Measurements from ENCODE around the gene ADGRD2. TPM values are rescaled to one million over a fixed set of nuclear protein-coding genes. Genes with fewer than 3 reads are reported as not detected.
A peak's percentile ranks its signal among the peaks of the same experiment; 100 is the strongest.

ADGRD2 gene
- total RNA-seq, 4 donors from 2014 or later = 0.35 TPM; not detected in 3

- H3K27me3 ChIP-seq = peaks cover 2 to 80% (median 6%) of the 10 kb centered on the region in 4 donors
- no peak for DNase-seq
- H3K36me3 ChIP-seq = no peaks in the 10 kb centered on the region
- no peak for TF ChIP-seq CTCF (IDR thresholded peaks at IDR 0.05)
- TF ChIP-seq POLR2A (IDR thresholded peaks at IDR 0.05) = no peak
- H3K27ac ChIP-seq = no peak overlapping the region
- peaks cover 0 to 35% (median 11%) of the 10 kb centered on the region in 3 donors for H3K4me1 ChIP-seq
- intact Hi-C loops (cut with DNase I) = no loop called here
- no peak overlapping the region for H3K4me3 ChIP-seq
- H3K9me3 ChIP-seq = no peaks in the 10 kb centered on the region
- 76 to 93% methylated on average over 5 to 14 of the region's 19 CpGs for WGBS, 2 donors
Observed at GRCh38 chr9:124452326-124452725, 2.1 kb downstream of the ADGRD2 start.

- H3K4me1 ChIP-seq = peaks cover 0 to 35% (median 11%) of the 10 kb centered on the region in 3 donors
- intact Hi-C loops (cut with DNase I) = no loop called here
- H3K9me3 ChIP-seq = no peaks in the 10 kb centered on the region
- peaks cover 2 to 75% (median 6%) of the 10 kb centered on the region in 4 donors for H3K27me3 ChIP-seq
- H3K27ac ChIP-seq = no peak overlapping the region
- TF ChIP-seq POLR2A (IDR thresholded peaks at IDR 0.05) = no peak
- no peak for TF ChIP-seq CTCF (IDR thresholded peaks at IDR 0.05)
- H3K4me3 ChIP-seq = peak overlapping the region; percentile 7 to 49 (median 30)
- H3K36me3 ChIP-seq = no peaks in the 10 kb centered on the region
- WGBS, 2 donors = 73% methylated on average over 11 of the region's 85 CpGs; no CpG with 5 or more reads in 1 of the 2 donors
- no peak for DNase-seq
Observed at GRCh38 chr9:124452841-124453585, 2.8 kb downstream of the ADGRD2 start.

- H3K4me3 ChIP-seq = peak overlapping the region; percentile 7 to 49 (median 30)
Observed at GRCh38 chr9:124453586-124454191, 3.4 kb downstream of the ADGRD2 start.

GRCh38 chr9:124454296-124454695 is 4.0 kb downstream of the ADGRD2 start:
- no peak for TF ChIP-seq CTCF (IDR thresholded peaks at IDR 0.05)
- no peak for TF ChIP-seq POLR2A (IDR thresholded peaks at IDR 0.05)
- intact Hi-C loops (cut with DNase I) = no loop called here
- H3K27me3 ChIP-seq = peaks cover 2 to 66% (median 6%) of the 10 kb centered on the region in 4 donors
- no peak overlapping the region for H3K4me3 ChIP-seq
- H3K4me1 ChIP-seq = peaks cover 0 to 35% (median 11%) of the 10 kb centered on the region in 3 donors
- H3K9me3 ChIP-seq = no peaks in the 10 kb centered on the region
- no peak for DNase-seq
- H3K27ac ChIP-seq = no peak overlapping the region
- H3K36me3 ChIP-seq = no peaks in the 10 kb centered on the region
- 70 to 93% methylated on average over 2 of the region's 9 CpGs for WGBS, 2 donors

More at GRCh38 chr9:124453586-124454191, 3.4 kb downstream of the ADGRD2 start:
- no peak overlapping the region for H3K27ac ChIP-seq
- intact Hi-C loops (cut with DNase I) = no loop called here
- 0 to 24% methylated on average over 1 to 26 of the region's 35 CpGs for WGBS, 2 donors
- no peak for DNase-seq
- H3K9me3 ChIP-seq = no peaks in the 10 kb centered on the region
- H3K27me3 ChIP-seq = peaks cover 2 to 69% (median 6%) of the 10 kb centered on the region in 4 donors
- TF ChIP-seq CTCF (IDR thresholded peaks at IDR 0.05) = no peak
- TF ChIP-seq POLR2A (IDR thresholded peaks at IDR 0.05) = no peak
- H3K4me1 ChIP-seq = peaks cover 0 to 35% (median 11%) of the 10 kb centered on the region in 3 donors
- no peaks in the 10 kb centered on the region for H3K36me3 ChIP-seq
